HEK293 (cell line): Measurements from ENCODE around the gene TAF15.

ENCODE experiments used
- GLIS1 ChIP-seq: fragments of 450-650 bp; formaldehyde crosslinking; IDR thresholded peaks from 2 replicates; pipeline ENCODE4 v1.5.1; 2016; ENCODE audit warnings: missing biosample characterization, missing genetic modification characterization
- IKZF3 ChIP-seq: fragments of 450-650 bp; IDR thresholded peaks from 2 replicates; pipeline ENCODE4 v1.5.0; 2018; ENCODE audit warnings: missing biosample characterization, mild to moderate bottlenecking, missing genetic modification characterization, moderate library complexity
- MZF1 ChIP-seq: fragments of 450-650 bp; formaldehyde crosslinking; IDR thresholded peaks from 2 replicates; pipeline ENCODE4 v1.5.1; 2017; ENCODE audit warnings: missing biosample characterization, missing genetic modification characterization, borderline replicate concordance
- SP2 ChIP-seq: fragments of 450-650 bp; formaldehyde crosslinking; IDR thresholded peaks from 2 replicates; pipeline ENCODE4 v1.5.1; 2016; ENCODE audit warnings: missing biosample characterization, missing genetic modification characterization
- ZBTB20 ChIP-seq: fragments of 450-650 bp; formaldehyde crosslinking; IDR thresholded peaks from 2 replicates; pipeline ENCODE4 v1.5.1; 2016; ENCODE audit warnings: missing biosample characterization, missing genetic modification characterization
- ZBTB8A ChIP-seq: fragments of 450-650 bp; formaldehyde crosslinking; IDR thresholded peaks from 2 replicates; pipeline ENCODE4 v1.5.1; 2016; ENCODE audit warnings: missing biosample characterization, missing genetic modification characterization
- ZNF2 ChIP-seq: fragments of 450-650 bp; formaldehyde crosslinking; IDR thresholded peaks from 2 replicates; pipeline ENCODE4 v1.5.1; 2016; ENCODE audit warnings: missing biosample characterization, missing genetic modification characterization
- ZNF394 ChIP-seq: fragments of 450-650 bp; formaldehyde crosslinking; IDR thresholded peaks from 2 replicates; pipeline ENCODE4 v1.5.1; 2016; ENCODE audit warnings: missing biosample characterization, missing genetic modification characterization, mild to moderate bottlenecking, moderate library complexity, borderline replicate concordance
- ZNF404 ChIP-seq: fragments of 450-650 bp; formaldehyde crosslinking; IDR thresholded peaks from 2 replicates; pipeline ENCODE4 v1.5.1; 2017; ENCODE audit warnings: missing biosample characterization, missing genetic modification characterization
- ZNF423 ChIP-seq: fragments of 450-650 bp; formaldehyde crosslinking; IDR thresholded peaks from 2 replicates; pipeline ENCODE4 v1.5.1; 2016; ENCODE audit warnings: missing biosample characterization, missing genetic modification characterization
- ZNF473 ChIP-seq: fragments of 450-650 bp; formaldehyde crosslinking; IDR thresholded peaks from 2 replicates; pipeline ENCODE4 v1.5.1; 2017; ENCODE audit warnings: missing biosample characterization, missing genetic modification characterization
- ZNF521 ChIP-seq: fragments of 450-650 bp; formaldehyde crosslinking; IDR thresholded peaks from 2 replicates; pipeline ENCODE4 v1.5.1; 2017; ENCODE audit warnings: missing biosample characterization, mild to moderate bottlenecking, missing genetic modification characterization
- ZNF600 ChIP-seq: fragments of 450-650 bp; formaldehyde crosslinking; IDR thresholded peaks from 2 replicates; pipeline ENCODE4 v1.5.1; 2016; ENCODE audit warnings: missing biosample characterization, missing genetic modification characterization
- ZNF654 ChIP-seq: fragments of 450-650 bp; formaldehyde crosslinking; IDR thresholded peaks from 2 replicates; pipeline ENCODE4 v1.5.1; 2016; ENCODE audit warnings: low read depth, missing biosample characterization, missing genetic modification characterization
- ZNF707 ChIP-seq: fragments of 450-650 bp; formaldehyde crosslinking; IDR thresholded peaks from 2 replicates; pipeline ENCODE4 v1.5.1; 2016; ENCODE audit warnings: missing biosample characterization, missing genetic modification characterization
- ZSCAN23 ChIP-seq: fragments of 450-650 bp; formaldehyde crosslinking; IDR thresholded peaks from 2 replicates; pipeline ENCODE4 v1.5.1; 2016; ENCODE audit warnings: missing biosample characterization, missing genetic modification characterization
- TF ChIP-seq, protein P1 (sequence below): fragments of 450-650 bp; formaldehyde crosslinking; IDR thresholded peaks from 2 replicates; pipeline ENCODE4 v1.5.0; 2017; ENCODE audit warnings: missing biosample characterization, missing genetic modification characterization, borderline replicate concordance
- TF ChIP-seq, protein P2 (sequence below): fragments of 450-650 bp; formaldehyde crosslinking; IDR thresholded peaks from 2 replicates; pipeline ENCODE4 v1.5.1; 2016; ENCODE audit warnings: missing biosample characterization, missing genetic modification characterization
- TF ChIP-seq, protein P3 (sequence below): fragments of 450-650 bp; formaldehyde crosslinking; IDR thresholded peaks from 2 replicates; pipeline ENCODE4 v1.5.1; 2016; ENCODE audit warnings: missing biosample characterization, missing genetic modification characterization
- TF ChIP-seq, protein P4 (sequence below): fragments of 450-650 bp; formaldehyde crosslinking; IDR thresholded peaks from 2 replicates; pipeline ENCODE4 v1.5.1; 2016; ENCODE audit warnings: missing biosample characterization, missing genetic modification characterization
- TF ChIP-seq, protein P5 (sequence below): fragments of 450-650 bp; formaldehyde crosslinking; IDR thresholded peaks from 2 replicates; pipeline ENCODE4 v1.5.1; 2016; ENCODE audit warnings: missing biosample characterization, missing genetic modification characterization
- TF ChIP-seq, protein P6 (sequence below): fragments of 450-650 bp; formaldehyde crosslinking; IDR thresholded peaks from 2 replicates; pipeline ENCODE4 v1.5.1; 2016; ENCODE audit warnings: missing biosample characterization, missing genetic modification characterization
- TF ChIP-seq, protein P7 (sequence below): sonication (generic); formaldehyde crosslinking; IDR thresholded peaks from 2 replicates; pipeline ENCODE4 v1.8.1; 2022; ENCODE audit warnings: mild to moderate bottlenecking, moderate library complexity, missing genetic modification reagents
- TF ChIP-seq, protein P8 (sequence below): fragments of 450-650 bp; formaldehyde crosslinking; IDR thresholded peaks from 2 replicates; pipeline ENCODE4 v1.5.1; 2017; ENCODE audit warnings: missing biosample characterization, missing genetic modification characterization

Gene TAF15

DNA sequence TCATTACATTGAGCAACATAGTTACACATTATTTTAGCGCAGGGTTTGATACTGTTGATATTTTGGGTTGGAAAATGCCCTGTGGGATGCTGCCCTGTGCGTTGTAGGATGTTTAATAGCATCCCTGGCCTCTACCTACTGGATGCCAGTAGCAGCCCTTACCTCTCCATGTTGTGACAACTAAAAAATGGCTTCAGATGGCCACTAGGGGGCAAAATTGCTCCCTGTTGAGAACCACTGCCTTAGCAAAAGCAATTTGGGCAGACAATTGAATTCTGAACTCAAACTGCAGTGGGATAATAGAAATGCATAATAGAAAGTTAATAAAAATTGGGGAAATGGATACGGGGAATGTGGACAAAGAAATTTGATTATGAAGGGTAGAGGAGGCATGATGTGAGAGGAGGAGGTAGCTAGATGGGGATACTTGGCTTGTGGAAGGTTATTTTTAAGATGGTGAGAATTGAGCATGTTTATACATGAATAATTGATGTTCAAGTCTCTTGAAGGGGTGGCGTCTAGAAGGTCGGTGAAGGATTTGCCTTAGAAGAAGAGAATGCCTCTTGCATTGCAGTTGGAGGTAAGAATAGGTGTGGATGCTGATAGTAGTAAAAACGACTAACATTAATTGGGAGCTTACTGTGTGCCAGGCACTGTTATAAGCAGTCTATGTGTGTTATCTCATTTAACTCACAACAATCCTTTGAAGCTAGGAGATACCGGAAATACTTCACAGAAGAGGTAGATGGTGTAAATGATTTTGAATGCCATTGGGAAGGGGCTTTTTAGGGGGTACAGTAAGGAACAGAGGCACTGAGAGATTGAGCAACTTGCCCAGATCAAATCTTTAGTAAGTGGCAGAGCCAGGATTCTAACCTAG lies 40.4 kb downstream of the TAF15 start (continued):
- TF ChIP-seq ZBTB8A (tag by site-specific recombination) (no peak), ZNF473 (tag by site-specific recombination) (no peak), ZNF2 (0 out of 2 replicates have a peak, but pooled peaks have one; percentile 49), ZSCAN23 (no peak), ZBTB20 (tag by site-specific recombination) (no peak), ZNF600 (tag by site-specific recombination) (no peak), ZNF707 (tag by site-specific recombination) (no peak), GLIS1 (tag by site-specific recombination) (no peak), ZNF394 (tag by site-specific recombination) (no peak), ZNF654 (tag by site-specific recombination) (peak; percentile 68), IKZF3 (tag by site-specific recombination) (0 out of 2 replicates have a peak, but pooled peaks have one; percentile 42), SP2 (tag by site-specific recombination) (no peak), ZNF404 (tag by site-specific recombination) (no peak), MZF1 (tag by site-specific recombination) (no peak), ZNF423 (no peak), ZNF521 (tag by site-specific recombination) (no peak)
- TF ChIP-seq, protein P1, sequence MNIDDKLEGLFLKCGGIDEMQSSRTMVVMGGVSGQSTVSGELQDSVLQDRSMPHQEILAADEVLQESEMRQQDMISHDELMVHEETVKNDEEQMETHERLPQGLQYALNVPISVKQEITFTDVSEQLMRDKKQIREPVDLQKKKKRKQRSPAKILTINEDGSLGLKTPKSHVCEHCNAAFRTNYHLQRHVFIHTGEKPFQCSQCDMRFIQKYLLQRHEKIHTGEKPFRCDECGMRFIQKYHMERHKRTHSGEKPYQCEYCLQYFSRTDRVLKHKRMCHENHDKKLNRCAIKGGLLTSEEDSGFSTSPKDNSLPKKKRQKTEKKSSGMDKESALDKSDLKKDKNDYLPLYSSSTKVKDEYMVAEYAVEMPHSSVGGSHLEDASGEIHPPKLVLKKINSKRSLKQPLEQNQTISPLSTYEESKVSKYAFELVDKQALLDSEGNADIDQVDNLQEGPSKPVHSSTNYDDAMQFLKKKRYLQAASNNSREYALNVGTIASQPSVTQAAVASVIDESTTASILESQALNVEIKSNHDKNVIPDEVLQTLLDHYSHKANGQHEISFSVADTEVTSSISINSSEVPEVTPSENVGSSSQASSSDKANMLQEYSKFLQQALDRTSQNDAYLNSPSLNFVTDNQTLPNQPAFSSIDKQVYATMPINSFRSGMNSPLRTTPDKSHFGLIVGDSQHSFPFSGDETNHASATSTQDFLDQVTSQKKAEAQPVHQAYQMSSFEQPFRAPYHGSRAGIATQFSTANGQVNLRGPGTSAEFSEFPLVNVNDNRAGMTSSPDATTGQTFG: no peak
- TF ChIP-seq, protein P2, sequence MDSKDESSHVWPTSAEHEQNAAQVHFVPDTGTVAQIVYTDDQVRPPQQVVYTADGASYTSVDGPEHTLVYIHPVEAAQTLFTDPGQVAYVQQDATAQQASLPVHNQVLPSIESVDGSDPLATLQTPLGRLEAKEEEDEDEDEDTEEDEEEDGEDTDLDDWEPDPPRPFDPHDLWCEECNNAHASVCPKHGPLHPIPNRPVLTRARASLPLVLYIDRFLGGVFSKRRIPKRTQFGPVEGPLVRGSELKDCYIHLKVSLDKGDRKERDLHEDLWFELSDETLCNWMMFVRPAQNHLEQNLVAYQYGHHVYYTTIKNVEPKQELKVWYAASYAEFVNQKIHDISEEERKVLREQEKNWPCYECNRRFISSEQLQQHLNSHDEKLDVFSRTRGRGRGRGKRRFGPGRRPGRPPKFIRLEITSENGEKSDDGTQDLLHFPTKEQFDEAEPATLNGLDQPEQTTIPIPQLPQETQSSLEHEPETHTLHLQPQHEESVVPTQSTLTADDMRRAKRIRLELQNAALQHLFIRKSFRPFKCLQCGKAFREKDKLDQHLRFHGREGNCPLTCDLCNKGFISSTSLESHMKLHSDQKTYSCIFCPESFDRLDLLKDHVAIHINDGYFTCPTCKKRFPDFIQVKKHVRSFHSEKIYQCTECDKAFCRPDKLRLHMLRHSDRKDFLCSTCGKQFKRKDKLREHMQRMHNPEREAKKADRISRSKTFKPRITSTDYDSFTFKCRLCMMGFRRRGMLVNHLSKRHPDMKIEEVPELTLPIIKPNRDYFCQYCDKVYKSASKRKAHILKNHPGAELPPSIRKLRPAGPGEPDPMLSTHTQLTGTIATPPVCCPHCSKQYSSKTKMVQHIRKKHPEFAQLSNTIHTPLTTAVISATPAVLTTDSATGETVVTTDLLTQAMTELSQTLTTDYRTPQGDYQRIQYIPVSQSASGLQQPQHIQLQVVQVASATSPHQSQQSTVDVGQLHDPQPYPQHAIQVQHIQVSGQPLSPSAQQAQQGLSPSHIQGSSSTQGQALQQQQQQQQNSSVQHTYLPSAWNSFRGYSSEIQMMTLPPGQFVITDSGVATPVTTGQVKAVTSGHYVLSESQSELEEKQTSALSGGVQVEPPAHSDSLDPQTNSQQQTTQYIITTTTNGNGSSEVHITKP (tag by site-specific recombination): no peak
- TF ChIP-seq, protein P3, sequence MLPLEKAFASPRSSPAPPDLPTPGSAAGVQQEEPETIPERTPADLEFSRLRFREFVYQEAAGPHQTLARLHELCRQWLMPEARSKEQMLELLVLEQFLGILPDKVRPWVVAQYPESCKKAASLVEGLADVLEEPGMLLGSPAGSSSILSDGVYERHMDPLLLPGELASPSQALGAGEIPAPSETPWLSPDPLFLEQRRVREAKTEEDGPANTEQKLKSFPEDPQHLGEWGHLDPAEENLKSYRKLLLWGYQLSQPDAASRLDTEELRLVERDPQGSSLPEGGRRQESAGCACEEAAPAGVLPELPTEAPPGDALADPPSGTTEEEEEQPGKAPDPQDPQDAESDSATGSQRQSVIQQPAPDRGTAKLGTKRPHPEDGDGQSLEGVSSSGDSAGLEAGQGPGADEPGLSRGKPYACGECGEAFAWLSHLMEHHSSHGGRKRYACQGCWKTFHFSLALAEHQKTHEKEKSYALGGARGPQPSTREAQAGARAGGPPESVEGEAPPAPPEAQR (tag by site-specific recombination): no peak
- TF ChIP-seq, protein P4, sequence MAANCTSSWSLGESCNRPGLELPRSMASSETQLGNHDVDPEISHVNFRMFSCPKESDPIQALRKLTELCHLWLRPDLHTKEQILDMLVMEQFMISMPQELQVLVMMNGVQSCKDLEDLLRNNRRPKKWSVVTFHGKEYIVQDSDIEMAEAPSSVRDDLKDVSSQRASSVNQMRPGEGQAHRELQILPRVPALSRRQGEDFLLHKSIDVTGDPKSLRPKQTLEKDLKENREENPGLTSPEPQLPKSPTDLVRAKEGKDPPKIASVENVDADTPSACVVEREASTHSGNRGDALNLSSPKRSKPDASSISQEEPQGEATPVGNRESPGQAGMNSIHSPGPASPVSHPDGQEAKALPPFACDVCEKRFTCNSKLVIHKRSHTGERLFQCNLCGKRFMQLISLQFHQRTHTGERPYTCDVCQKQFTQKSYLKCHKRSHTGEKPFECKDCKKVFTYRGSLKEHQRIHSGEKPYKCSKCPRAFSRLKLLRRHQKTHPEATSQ: no peak
- TF ChIP-seq, protein P5, sequence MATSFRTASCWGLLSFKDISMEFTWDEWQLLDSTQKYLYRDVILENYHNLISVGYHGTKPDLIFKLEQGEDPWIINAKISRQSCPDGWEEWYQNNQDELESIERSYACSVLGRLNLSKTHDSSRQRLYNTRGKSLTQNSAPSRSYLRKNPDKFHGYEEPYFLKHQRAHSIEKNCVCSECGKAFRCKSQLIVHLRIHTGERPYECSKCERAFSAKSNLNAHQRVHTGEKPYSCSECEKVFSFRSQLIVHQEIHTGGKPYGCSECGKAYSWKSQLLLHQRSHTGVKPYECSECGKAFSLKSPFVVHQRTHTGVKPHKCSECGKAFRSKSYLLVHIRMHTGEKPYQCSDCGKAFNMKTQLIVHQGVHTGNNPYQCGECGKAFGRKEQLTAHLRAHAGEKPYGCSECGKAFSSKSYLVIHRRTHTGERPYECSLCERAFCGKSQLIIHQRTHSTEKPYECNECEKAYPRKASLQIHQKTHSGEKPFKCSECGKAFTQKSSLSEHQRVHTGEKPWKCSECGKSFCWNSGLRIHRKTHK (tag by site-specific recombination): no peak
- TF ChIP-seq, protein P6, sequence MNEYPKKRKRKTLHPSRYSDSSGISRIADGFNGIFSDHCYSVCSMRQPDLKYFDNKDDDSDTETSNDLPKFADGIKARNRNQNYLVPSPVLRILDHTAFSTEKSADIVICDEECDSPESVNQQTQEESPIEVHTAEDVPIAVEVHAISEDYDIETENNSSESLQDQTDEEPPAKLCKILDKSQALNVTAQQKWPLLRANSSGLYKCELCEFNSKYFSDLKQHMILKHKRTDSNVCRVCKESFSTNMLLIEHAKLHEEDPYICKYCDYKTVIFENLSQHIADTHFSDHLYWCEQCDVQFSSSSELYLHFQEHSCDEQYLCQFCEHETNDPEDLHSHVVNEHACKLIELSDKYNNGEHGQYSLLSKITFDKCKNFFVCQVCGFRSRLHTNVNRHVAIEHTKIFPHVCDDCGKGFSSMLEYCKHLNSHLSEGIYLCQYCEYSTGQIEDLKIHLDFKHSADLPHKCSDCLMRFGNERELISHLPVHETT (tag by site-specific recombination): 0 out of 2 replicates have a peak, but pooled peaks have one; percentile 16
- TF ChIP-seq, protein P7, sequence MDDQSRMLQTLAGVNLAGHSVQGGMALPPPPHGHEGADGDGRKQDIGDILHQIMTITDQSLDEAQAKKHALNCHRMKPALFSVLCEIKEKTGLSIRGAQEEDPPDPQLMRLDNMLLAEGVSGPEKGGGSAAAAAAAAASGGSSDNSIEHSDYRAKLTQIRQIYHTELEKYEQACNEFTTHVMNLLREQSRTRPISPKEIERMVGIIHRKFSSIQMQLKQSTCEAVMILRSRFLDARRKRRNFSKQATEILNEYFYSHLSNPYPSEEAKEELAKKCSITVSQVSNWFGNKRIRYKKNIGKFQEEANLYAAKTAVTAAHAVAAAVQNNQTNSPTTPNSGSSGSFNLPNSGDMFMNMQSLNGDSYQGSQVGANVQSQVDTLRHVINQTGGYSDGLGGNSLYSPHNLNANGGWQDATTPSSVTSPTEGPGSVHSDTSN: no peak
- TF ChIP-seq, protein P8, sequence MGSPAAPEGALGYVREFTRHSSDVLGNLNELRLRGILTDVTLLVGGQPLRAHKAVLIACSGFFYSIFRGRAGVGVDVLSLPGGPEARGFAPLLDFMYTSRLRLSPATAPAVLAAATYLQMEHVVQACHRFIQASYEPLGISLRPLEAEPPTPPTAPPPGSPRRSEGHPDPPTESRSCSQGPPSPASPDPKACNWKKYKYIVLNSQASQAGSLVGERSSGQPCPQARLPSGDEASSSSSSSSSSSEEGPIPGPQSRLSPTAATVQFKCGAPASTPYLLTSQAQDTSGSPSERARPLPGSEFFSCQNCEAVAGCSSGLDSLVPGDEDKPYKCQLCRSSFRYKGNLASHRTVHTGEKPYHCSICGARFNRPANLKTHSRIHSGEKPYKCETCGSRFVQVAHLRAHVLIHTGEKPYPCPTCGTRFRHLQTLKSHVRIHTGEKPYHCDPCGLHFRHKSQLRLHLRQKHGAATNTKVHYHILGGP (tag by site-specific recombination): no peak
